Esophagus squamous epithelium (tissue), 4 donors: Measurements from ENCODE around the gene NT5DC2.

Source experiments
- CTCF ChIP-seq, 6 experiments: fragments of 450-650 bp in 4 of 6; fragments of 200-600 bp in 2 of 6; sonication (generic) in 2 of 6; IDR thresholded peaks; one replicate each; pipeline ENCODE4 v1.5.1; 2016 to 2019; ENCODE audit warnings: antibody characterized with exemption in 6 of 6, mild to moderate bottlenecking in 4 of 6, moderate library complexity in 4 of 6
- POLR2A ChIP-seq, 4 donors: fragments of 450-650 bp; IDR thresholded peaks; one replicate each; pipeline ENCODE4 v1.6.1; 2017; ENCODE audit warnings: antibody characterized with exemption in 4 of 4, mild to moderate bottlenecking in 4 of 4, moderate library complexity in 3 of 4

- no peak for TF ChIP-seq CTCF (IDR thresholded peaks at IDR 0.05)
- no peak for TF ChIP-seq POLR2A (IDR thresholded peaks at IDR 0.05)
Measured at GRCh38 chr3:52513281-52513680, 20.4 kb downstream of the NT5DC2 start.
